Mucosa of rectum (tissue), 2 donors: Measurements from ENCODE around the gene OTOR.

Source experiments
- H3K27ac ChIP-seq, 2 donors: one replicate each; pipeline ENCODE4 v1.7.0; 2013; ENCODE audit warnings: inconsistent platforms in 2 of 2, low read depth in 2 of 2, low read length in 2 of 2
- H3K27me3 ChIP-seq, 2 donors: one replicate each; pipeline ENCODE4 v1.7.0; 2013; ENCODE audit warnings: low read length in 2 of 2; ENCODE audit not compliant: control insufficient read depth in 2 of 2, insufficient read depth in 2 of 2
- H3K36me3 ChIP-seq, 2 donors: one replicate each; pipeline ENCODE4 v1.7.0; 2013; ENCODE audit warnings: low read length in 2 of 2; ENCODE audit not compliant: control insufficient read depth in 2 of 2, insufficient read depth in 2 of 2
- H3K4me1 ChIP-seq, 2 donors: one replicate each; pipeline ENCODE4 v1.7.0; 2013; ENCODE audit warnings: low read length in 2 of 2, mild to moderate bottlenecking in 1 of 2; ENCODE audit not compliant: control insufficient read depth in 2 of 2, insufficient read depth in 2 of 2
- H3K4me3 ChIP-seq, 2 donors: one replicate each; pipeline ENCODE4 v1.7.0; 2013; ENCODE audit warnings: low read length in 2 of 2
- H3K9ac ChIP-seq, 2 donors: one replicate each; pipeline ENCODE4 v1.7.0; 2013; ENCODE audit warnings: low read length in 2 of 2, low read depth in 1 of 2, mild to moderate bottlenecking in 1 of 2
- H3K9me3 ChIP-seq, 2 donors: one replicate each; pipeline ENCODE4 v1.7.0; 2013; ENCODE audit warnings: low read length in 2 of 2; ENCODE audit not compliant: control insufficient read depth in 2 of 2
- donor health status: healthy.
- donor health status: Normal muscosa, but diverticular disease.

Gene OTOR

GRCh38 chr20:16713066-16713465, 35.1 kb upstream of the OTOR start:
- H3K36me3 ChIP-seq = no peaks in the 10 kb centered on the region
- H3K4me1 ChIP-seq = no peaks in the 10 kb centered on the region
- H3K27me3 ChIP-seq = peaks cover 3 to 11% of the 10 kb centered on the region in 2 donors
- no peak overlapping the region for H3K27ac ChIP-seq
- H3K4me3 ChIP-seq = no peak overlapping the region
- H3K9me3 ChIP-seq = no peaks in the 10 kb centered on the region
- H3K9ac ChIP-seq = no peak overlapping the region

GRCh38 chr20:16714242-16714641, 33.9 kb upstream of the OTOR start:
- Histone ChIP-seq H3K36me3 (no peaks in the 10 kb centered on the region), H3K27ac (no peak overlapping the region), H3K27me3 (peaks cover 3 to 11% of the 10 kb centered on the region in 2 donors), H3K9me3 (no peaks in the 10 kb centered on the region), H3K4me3 (no peak overlapping the region), H3K4me1 (no peaks in the 10 kb centered on the region), H3K9ac (no peak overlapping the region)

DNA sequence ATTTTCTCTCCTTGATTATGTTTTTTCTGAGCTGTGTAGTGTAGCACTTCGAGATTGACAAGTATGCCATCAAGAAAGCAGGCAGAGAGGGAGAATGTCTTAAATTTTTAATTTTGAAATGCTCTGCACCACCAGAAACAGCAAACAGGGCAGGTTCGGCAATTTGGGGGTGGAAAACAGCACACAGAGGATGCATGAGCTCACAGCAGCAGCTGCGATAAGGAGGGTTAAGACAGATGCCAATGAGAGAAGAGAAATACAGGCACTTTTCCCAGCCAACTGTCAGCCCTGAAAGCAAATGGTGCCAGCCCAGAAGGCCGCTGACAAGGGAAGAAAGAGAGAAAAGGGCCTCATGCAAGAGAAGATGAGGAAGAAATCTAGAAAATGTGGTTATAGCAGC, 33.4 kb upstream of the OTOR start:
- Histone ChIP-seq H3K27me3 (peaks cover 3 to 11% of the 10 kb centered on the region in 2 donors), H3K27ac (no peak overlapping the region), H3K4me3 (no peak overlapping the region), H3K4me1 (no peaks in the 10 kb centered on the region), H3K9me3 (no peaks in the 10 kb centered on the region), H3K9ac (no peak overlapping the region), H3K36me3 (no peaks in the 10 kb centered on the region)

- no peak overlapping the region for H3K9ac ChIP-seq
- no peak overlapping the region for H3K4me3 ChIP-seq
- no peaks in the 10 kb centered on the region for H3K4me1 ChIP-seq
- H3K9me3 ChIP-seq = no peaks in the 10 kb centered on the region
- no peak overlapping the region for H3K27ac ChIP-seq
- no peaks in the 10 kb centered on the region for H3K36me3 ChIP-seq
- peaks cover 2 to 8% of the 10 kb centered on the region in 2 donors for H3K27me3 ChIP-seq
These were observed 28.7 kb upstream of the OTOR start for GRCh38 chr20:16719421-16719820.

GRCh38 chr20:16729080-16729479, 19.1 kb upstream of the OTOR start:
- Histone ChIP-seq H3K9me3 (peaks cover 3 to 5% of the 10 kb centered on the region in 2 donors), H3K36me3 (peaks cover 17 to 21% of the 10 kb centered on the region in 2 donors), H3K4me3 (peak overlapping the region; percentile 89 to 96), H3K4me1 (peaks cover 7% of the 10 kb centered on the region in 2 donors), H3K9ac (no peak overlapping the region), H3K27ac (no peak overlapping the region), H3K27me3 (peaks cover 9 to 11% of the 10 kb centered on the region in 2 donors)

DNA sequence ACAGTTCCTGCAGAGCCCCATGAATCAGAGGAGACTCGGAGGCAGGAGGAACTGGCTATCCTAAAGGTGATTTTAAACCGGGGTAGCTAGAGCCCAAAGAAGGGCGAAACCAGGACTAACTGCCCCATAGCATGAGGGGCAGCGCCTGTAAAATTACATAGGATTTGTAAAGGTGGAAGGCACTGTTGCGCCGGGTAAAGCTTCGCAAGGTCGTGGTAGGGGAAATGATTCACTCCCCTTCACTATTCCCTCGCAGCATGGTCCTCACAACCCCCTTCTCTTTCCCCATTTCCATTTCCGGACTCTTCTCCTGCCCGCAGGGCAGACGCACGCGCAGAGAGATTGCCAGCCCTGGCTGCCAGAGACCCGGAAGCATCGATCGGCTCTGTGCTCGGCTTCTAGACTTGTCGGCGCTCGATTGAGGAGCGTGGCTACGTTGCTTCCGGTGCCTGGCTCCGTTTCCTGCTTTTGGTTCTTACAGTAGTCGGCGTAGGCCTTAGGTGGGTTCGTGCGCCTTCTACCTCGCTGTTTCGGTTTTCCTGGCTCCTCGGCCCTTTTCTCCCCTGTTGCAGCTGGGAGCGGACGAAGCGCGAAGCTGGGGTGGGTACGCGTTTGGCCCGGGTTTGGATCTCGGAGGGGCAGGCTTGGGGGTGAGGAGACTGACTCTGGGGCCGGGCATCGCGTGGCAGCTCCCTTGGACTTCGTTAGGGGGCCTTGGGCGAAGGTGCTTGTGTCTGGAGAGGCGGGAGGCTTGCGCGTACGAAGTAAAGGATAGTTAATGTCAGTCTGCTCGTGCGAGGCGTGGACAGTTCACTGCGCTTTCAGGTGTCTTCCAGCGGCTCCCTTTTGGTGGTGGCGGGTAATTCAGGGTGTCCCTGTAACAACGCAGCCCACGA, 18.3 kb upstream of the OTOR start, which contains the start of gene SNRPB2:
SNRPB2 (plus strand) TSS at position 462 of the 896 bp plus-strand sequence. CDS start 1,677 bp downstream, outside the sequence.
- H3K9ac ChIP-seq = peak within 1 kb of the TSS; percentile 95 to 96
- peak within 1 kb of the TSS; percentile 82 to 83 for H3K27ac ChIP-seq
- peaks cover 9 to 11% of the 10 kb centered on the region in 2 donors for H3K27me3 ChIP-seq
- peaks cover 7% of the 10 kb centered on the region in 2 donors for H3K4me1 ChIP-seq
- H3K9me3 ChIP-seq = peaks cover 3 to 5% of the 10 kb centered on the region in 2 donors
- peaks cover 23 to 29% of the 10 kb centered on the region in 2 donors for H3K36me3 ChIP-seq
- peak within 1 kb of the TSS; percentile 89 to 96 for H3K4me3 ChIP-seq

GRCh38 chr20:16732506-16733152, 15.5 kb upstream of the OTOR start:
- peaks cover 3 to 5% of the 10 kb centered on the region in 2 donors for H3K9me3 ChIP-seq
- peaks cover 7% of the 10 kb centered on the region in 2 donors for H3K4me1 ChIP-seq
- peaks cover 41 to 49% of the 10 kb centered on the region in 2 donors for H3K36me3 ChIP-seq

GRCh38 chr20:16740365-16741072, 7.6 kb upstream of the OTOR start:
- peaks cover 26 to 43% of the 10 kb centered on the region in 2 donors for H3K36me3 ChIP-seq

More at GRCh38 chr20:16732506-16733152, 15.5 kb upstream of the OTOR start:
- Histone ChIP-seq H3K27me3 (peaks cover 4% of the 10 kb centered on the region in 2 donors), H3K4me3 (no peak overlapping the region), H3K9ac (no peak overlapping the region), H3K27ac (no peak overlapping the region)

GRCh38 chr20:16744178-16744807, 3.9 kb upstream of the OTOR start:
- no peaks in the 10 kb centered on the region for H3K27me3 ChIP-seq
- no peaks in the 10 kb centered on the region for H3K4me1 ChIP-seq
- H3K9me3 ChIP-seq = no peaks in the 10 kb centered on the region
- H3K27ac ChIP-seq = no peak overlapping the region
- H3K36me3 ChIP-seq = peaks cover 12 to 23% of the 10 kb centered on the region in 2 donors
- no peak overlapping the region for H3K9ac ChIP-seq
- H3K4me3 ChIP-seq = no peak overlapping the region

More at GRCh38 chr20:16740365-16741072, 7.6 kb upstream of the OTOR start:
- H3K27me3 ChIP-seq = no peaks in the 10 kb centered on the region
- no peaks in the 10 kb centered on the region for H3K9me3 ChIP-seq
- no peak overlapping the region for H3K27ac ChIP-seq
- no peak overlapping the region for H3K9ac ChIP-seq
- no peaks in the 10 kb centered on the region for H3K4me1 ChIP-seq
- H3K4me3 ChIP-seq = no peak overlapping the region
